Neutrophil (primary cell): ENCODE data around the gene ATF3.

Experiments used
- H3K27ac ChIP-seq: fragments of 200-600 bp; sonication (generic); 2 replicates; pipeline ENCODE4 v1.5.1; 2016; ENCODE audit warnings: mild to moderate bottlenecking, moderate library complexity
- H3K27me3 ChIP-seq: fragments of 200-600 bp; sonication (generic); 2 replicates; pipeline ENCODE4 v1.6.0; 2016; ENCODE audit warnings: mild to moderate bottlenecking
- H3K36me3 ChIP-seq: fragments of 200-600 bp; sonication (generic); 2 replicates; pipeline ENCODE4 v1.5.1; 2017
- H3K4me1 ChIP-seq, 2 experiments: fragments of 200-600 bp in 1 of 2; sonication (generic) in 1 of 2; 1 replicate in 1 of 2; 2 replicates in 1 of 2; pipeline versions ENCODE4 v1.5.1 to v1.6.1; 2013 to 2016; ENCODE audit warnings: low read depth in 1 of 2, low read length in 1 of 2, mild to moderate bottlenecking in 1 of 2, moderate library complexity in 1 of 2; ENCODE audit not compliant: control insufficient read depth in 1 of 2, insufficient read depth in 1 of 2
- H3K4me3 ChIP-seq, 2 experiments: fragments of 200-600 bp in 1 of 2; sonication (generic) in 1 of 2; 1 replicate in 1 of 2; 2 replicates in 1 of 2; pipeline ENCODE4 v1.5.1; 2013 to 2016; ENCODE audit warnings: low read depth in 1 of 2, low read length in 1 of 2, mild to moderate bottlenecking in 1 of 2, moderate library complexity in 1 of 2
- H3K9me3 ChIP-seq: fragments of 200-600 bp; sonication (generic); 2 replicates; pipeline ENCODE4 v1.5.1; 2016
- TF ChIP-seq, protein P1 (sequence below): fragments of 200-600 bp; sonication (generic); IDR thresholded peaks from 2 replicates; pipeline ENCODE4 v1.5.1; 2016; ENCODE audit warnings: antibody characterized with exemption

Gene ATF3

GRCh38 chr1:212611000-212611948, 2.7 kb downstream of the ATF3 start:
- TF ChIP-seq, protein P1, sequence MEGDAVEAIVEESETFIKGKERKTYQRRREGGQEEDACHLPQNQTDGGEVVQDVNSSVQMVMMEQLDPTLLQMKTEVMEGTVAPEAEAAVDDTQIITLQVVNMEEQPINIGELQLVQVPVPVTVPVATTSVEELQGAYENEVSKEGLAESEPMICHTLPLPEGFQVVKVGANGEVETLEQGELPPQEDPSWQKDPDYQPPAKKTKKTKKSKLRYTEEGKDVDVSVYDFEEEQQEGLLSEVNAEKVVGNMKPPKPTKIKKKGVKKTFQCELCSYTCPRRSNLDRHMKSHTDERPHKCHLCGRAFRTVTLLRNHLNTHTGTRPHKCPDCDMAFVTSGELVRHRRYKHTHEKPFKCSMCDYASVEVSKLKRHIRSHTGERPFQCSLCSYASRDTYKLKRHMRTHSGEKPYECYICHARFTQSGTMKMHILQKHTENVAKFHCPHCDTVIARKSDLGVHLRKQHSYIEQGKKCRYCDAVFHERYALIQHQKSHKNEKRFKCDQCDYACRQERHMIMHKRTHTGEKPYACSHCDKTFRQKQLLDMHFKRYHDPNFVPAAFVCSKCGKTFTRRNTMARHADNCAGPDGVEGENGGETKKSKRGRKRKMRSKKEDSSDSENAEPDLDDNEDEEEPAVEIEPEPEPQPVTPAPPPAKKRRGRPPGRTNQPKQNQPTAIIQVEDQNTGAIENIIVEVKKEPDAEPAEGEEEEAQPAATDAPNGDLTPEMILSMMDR: no peak
- Histone ChIP-seq H3K27ac (no peak overlapping the region), H3K36me3 (no peaks in the 10 kb centered on the region), H3K9me3 (no peaks in the 10 kb centered on the region), H3K27me3 (peaks cover 74% of the 10 kb centered on the region), H3K4me3 (no peak overlapping the region), H3K4me1 (peaks cover 29 to 34% of the 10 kb centered on the region in 2 experiments)

GRCh38 chr1:212612041-212612961, 3.7 kb downstream of the ATF3 start:
- Histone ChIP-seq H3K4me3 (no peak overlapping the region), H3K27ac (no peak overlapping the region), H3K27me3 (peaks cover 64% of the 10 kb centered on the region), H3K9me3 (no peaks in the 10 kb centered on the region), H3K4me1 (peaks cover 20 to 24% of the 10 kb centered on the region in 2 experiments), H3K36me3 (no peaks in the 10 kb centered on the region)
- TF ChIP-seq, protein P1: no peak

DNA sequence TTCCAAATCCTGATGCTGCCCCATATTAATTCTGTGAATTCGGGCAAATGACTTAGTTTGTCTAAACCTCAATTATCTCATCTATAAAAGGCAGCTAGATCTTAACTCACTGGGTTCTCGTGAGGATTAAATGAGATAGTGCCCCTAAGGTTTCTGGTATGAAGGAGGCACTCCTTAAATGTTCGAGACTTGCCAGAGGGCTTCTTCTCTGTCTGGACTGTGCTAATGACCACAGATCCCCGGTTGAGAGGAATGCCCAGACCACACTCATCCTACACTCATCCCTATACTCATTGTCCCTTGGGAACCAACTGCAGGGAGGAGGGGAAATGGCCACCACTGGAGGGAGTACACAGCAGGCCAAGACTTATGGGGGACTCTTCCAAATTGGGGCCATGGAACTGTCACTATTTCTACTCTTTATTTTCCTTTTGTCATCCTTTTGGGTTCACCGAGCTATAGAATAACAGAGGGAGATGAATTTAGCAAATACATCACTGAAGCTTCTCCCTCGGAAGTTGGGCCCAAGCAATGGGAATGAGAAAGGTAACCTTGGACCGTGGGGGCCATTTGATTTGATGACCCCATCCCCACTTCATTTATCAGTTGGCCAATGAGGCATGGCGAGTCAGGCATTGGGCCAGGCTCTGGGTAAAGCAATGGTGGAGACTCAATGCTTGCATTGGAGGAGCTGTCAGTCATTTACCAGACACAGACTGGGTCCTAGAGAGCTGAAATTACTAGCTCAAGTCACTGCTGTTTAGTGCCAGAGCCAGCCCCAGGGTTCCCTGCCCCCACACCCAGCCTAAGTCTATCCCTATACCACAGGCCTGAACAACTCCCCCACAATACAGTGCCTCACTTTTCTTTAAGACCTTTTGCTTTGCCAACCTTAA, 5.1 kb downstream of the ATF3 start:
- H3K27ac ChIP-seq: no peak overlapping the region
- TF ChIP-seq, protein P1: no peak
- H3K4me1 ChIP-seq: peaks cover 9 to 11% of the 10 kb centered on the region in 2 experiments
- no peaks in the 10 kb centered on the region for H3K9me3 ChIP-seq
- peaks cover 50% of the 10 kb centered on the region for H3K27me3 ChIP-seq
- H3K4me3 ChIP-seq: no peak overlapping the region
- H3K36me3 ChIP-seq: no peaks in the 10 kb centered on the region

- H3K4me1 ChIP-seq: peaks cover 5 to 6% of the 10 kb centered on the region in 2 experiments
- no peaks in the 10 kb centered on the region for H3K36me3 ChIP-seq
- peaks cover 40% of the 10 kb centered on the region for H3K27me3 ChIP-seq
- no peaks in the 10 kb centered on the region for H3K9me3 ChIP-seq
- no peak overlapping the region for H3K27ac ChIP-seq
- no peak overlapping the region for H3K4me3 ChIP-seq
- TF ChIP-seq, protein P1: no peak
Observed at GRCh38 chr1:212614453-212615200, 6.1 kb downstream of the ATF3 start.
